HG02884 (cell line): ENCODE measurements around the gene SCG2.
"Not testable (repeated sequence)": the region's sequence is repeated elsewhere in the genome, so short reads cannot be mapped to it uniquely, and the experiment has no call there.

ENCODE experiments used
- ATAC-seq: cut with Tn5 transposase; IDR thresholded peaks from one replicate; pipeline ENCODE4 v1.9.1; 2021; ENCODE audit warnings: mild to moderate bottlenecking, moderate library complexity; ENCODE audit not compliant: unreplicated experiment

SCG2 gene

GRCh38 chr2:223613017-223613950, 11.1 kb upstream of the SCG2 start:
- no peak for ATAC-seq

- ATAC-seq = no peak
These were observed 10.3 kb upstream of the SCG2 start for GRCh38 chr2:223612501-223612900.

- ATAC-seq = no peak
These were observed 8.9 kb upstream of the SCG2 start for GRCh38 chr2:223611061-223611460.

GRCh38 chr2:223607476-223607875, 5.3 kb upstream of the SCG2 start:
- no peak for ATAC-seq

GRCh38 chr2:223606946-223607345, 4.8 kb upstream of the SCG2 start:
- no peak for ATAC-seq

GRCh38 chr2:223604231-223604630, 2.1 kb upstream of the SCG2 start:
- no peak for ATAC-seq

GRCh38 chr2:223602972-223603371, 811 bp upstream of the SCG2 start:
- no peak for ATAC-seq

- ATAC-seq = no peak
These were observed 1.1 kb downstream of the SCG2 start for GRCh38 chr2:223601018-223601417.

- ATAC-seq = no peak
These were observed 2.4 kb downstream of the SCG2 start for GRCh38 chr2:223599640-223600380.

GRCh38 chr2:223598994-223599639, 3.0 kb downstream of the SCG2 start:
- no peak for ATAC-seq

- no peak for ATAC-seq
These were observed 5.1 kb downstream of the SCG2 start for GRCh38 chr2:223597076-223597475.

- no peak for ATAC-seq
These were observed 6.0 kb downstream of the SCG2 start for GRCh38 chr2:223596208-223596607.

GRCh38 chr2:223594831-223595230, 7.3 kb downstream of the SCG2 start:
- ATAC-seq = no peak

- ATAC-seq = no peak
These were observed 7.9 kb downstream of the SCG2 start for GRCh38 chr2:223594259-223594658.

- not testable (repeated sequence) for ATAC-seq
These were observed 9.5 kb downstream of the SCG2 start for GRCh38 chr2:223592689-223593088.

GRCh38 chr2:223591596-223591995, 10.6 kb downstream of the SCG2 start:
- no peak for ATAC-seq

GRCh38 chr2:223590964-223591363, 11.2 kb downstream of the SCG2 start:
- no peak for ATAC-seq

GRCh38 chr2:223589901-223590300, 12.3 kb downstream of the SCG2 start:
- ATAC-seq = no peak

- ATAC-seq = no peak
These were observed 13.9 kb downstream of the SCG2 start for GRCh38 chr2:223588251-223588650.

- no peak for ATAC-seq
These were observed 14.9 kb downstream of the SCG2 start for GRCh38 chr2:223587301-223587700.

- no peak for ATAC-seq
These were observed 15.9 kb downstream of the SCG2 start for GRCh38 chr2:223586261-223586660.

- ATAC-seq = no peak
These were observed 16.5 kb downstream of the SCG2 start for GRCh38 chr2:223585666-223586065.
